HG03159 (cell line): ENCODE measurements around the gene LAMA5.

ENCODE experiments used
- ATAC-seq: cut with Tn5 transposase; IDR thresholded peaks from one replicate; pipeline ENCODE4 v1.9.1; 2021; ENCODE audit warnings: mild to moderate bottlenecking, moderate library complexity; ENCODE audit not compliant: unreplicated experiment

The LAMA5 gene

GRCh38 chr20:62268228-62268900 lies 98.7 kb downstream of the LAMA5 start:
- ATAC-seq = no peak

DNA sequence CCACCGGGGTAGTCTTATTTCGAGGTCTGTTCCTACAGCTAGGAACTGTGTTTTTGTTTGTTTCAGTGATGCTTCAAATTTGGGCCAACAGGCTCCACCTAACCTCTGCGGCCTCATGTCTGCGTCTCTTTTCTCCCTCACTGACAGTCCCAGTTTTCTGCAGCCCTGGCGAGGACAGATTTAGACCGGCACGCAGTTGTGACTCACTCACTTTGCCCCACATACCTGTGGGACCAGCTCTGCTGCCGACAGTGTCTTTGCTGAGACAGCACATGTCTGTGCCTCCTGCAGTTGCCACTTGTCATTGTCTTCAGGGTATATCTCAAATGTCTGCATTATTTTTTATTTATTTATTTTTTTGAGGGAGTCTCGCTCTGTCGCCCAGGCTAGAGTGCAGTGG lies 99.6 kb downstream of the LAMA5 start:
- ATAC-seq = no peak

GRCh38 chr20:62266851-62267250 lies 100.3 kb downstream of the LAMA5 start:
- ATAC-seq = no peak

DNA sequence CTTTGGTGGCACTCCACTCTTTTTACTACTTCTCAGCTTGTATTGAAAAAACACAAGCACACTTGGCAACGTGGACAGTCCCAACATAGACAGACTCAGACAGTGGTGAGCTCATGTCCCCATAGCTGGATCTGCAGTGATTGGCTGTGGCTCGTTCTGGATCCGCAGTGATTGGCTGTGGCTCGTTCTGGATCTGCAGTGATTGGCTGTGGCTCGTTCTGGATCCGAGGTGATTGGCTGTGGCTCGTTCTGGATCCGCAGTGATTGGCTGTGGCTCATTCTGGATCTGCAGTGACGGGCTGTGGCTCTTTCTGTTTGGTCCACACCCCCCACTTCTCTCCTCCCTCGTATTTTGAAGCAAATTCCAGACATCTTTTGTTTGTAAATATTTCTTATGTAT lies 100.8 kb downstream of the LAMA5 start:
- ATAC-seq = no peak

DNA sequence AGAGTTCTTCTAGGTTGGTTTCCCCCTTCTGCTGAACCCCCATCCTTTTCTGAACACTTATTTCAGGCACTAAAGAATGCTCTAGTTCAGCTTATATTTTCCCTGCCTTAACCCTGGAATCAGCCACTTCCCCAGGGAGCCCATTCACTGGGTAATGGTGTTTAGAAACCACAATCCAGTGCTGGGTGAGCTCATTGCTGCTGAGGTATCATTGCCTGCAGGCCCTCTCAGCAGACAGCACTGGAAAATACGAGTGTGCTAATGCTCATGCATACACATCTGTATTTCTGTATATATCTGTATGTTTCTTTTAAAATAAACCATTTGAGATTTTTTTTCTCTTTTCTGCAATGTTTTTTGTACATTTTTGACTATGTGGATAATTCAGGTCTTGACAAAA lies 101.7 kb downstream of the LAMA5 start:
- no peak for ATAC-seq

- no peak for ATAC-seq
Measured at GRCh38 chr20:62263396-62263795, 103.7 kb downstream of the LAMA5 start.

DNA sequence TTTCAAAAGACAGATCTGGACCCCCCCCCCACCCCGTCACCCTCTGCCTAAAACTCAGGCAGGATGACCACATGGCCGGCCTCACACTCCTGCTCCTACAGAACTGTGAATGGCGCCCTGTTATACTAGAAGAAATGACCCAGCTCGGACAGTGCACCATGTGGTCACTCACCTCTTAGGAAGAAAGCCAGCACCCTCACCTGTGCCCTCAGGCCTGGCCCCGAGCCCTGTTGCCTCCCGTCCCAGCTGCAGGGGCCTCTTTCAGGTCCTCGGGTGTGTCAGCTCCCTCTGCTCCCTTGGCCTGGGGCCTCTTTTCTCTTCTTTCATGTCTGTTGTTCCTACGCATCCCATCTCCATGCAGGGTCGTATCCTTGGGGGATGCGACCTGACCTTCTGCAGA lies 105.0 kb downstream of the LAMA5 start:
- no peak for ATAC-seq

GRCh38 chr20:62259294-62259565 lies 107.9 kb downstream of the LAMA5 start:
- ATAC-seq = no peak
